ENCODE measurements around the gene FXYD5.
"Not testable (repeated sequence)": the region's sequence is repeated elsewhere in the genome, so short reads cannot be mapped to it uniquely, and the experiment has no call there.

The FXYD5 gene

DNA sequence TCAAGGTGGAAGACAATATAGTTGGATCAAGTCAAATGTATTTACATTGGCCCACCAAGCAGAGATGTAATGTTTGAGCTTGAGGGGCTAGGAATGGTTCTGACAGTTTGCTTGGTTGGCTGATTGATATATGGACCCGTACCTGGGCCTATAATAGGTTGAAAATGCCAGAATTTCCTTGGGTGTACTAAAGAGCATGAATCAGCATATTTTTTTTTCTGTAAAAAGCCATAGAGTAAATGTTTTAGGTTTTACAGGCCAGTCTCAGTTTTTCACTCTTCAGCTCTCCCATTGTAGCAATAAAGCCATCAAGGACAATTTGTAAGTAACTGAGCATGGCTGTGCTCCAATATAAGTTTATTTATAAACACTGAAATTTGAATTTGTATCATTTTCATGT is 26.9 kb downstream of the FXYD5 start:
- H3K27me3 ChIP-seq = no peaks in the 10 kb centered on the region
- H3K4me3 ChIP-seq = no peak overlapping the region
- H3K36me3 ChIP-seq = no peaks in the 10 kb centered on the region
- H3K9me3 ChIP-seq (replicated peaks in 1 of 11) = peaks cover 0 to 30% (median 12%) of the 10 kb centered on the region in 11 experiments; a peak in 14 of 22 replicates
- peaks cover 0 to 5% (median 0%) of the 10 kb centered on the region in 10 experiments; a peak in 2 of 20 replicates for H3K4me1 ChIP-seq
- no peak for TF ChIP-seq Cebpa-rat (IDR thresholded peaks at IDR 0.05)
- no peaks in the 10 kb centered on the region for H4K20me1 ChIP-seq
- H3K4me2 ChIP-seq = no peak overlapping the region
- no peak overlapping the region for H3K9ac ChIP-seq
- no peak overlapping the region for H3K27ac ChIP-seq

DNA sequence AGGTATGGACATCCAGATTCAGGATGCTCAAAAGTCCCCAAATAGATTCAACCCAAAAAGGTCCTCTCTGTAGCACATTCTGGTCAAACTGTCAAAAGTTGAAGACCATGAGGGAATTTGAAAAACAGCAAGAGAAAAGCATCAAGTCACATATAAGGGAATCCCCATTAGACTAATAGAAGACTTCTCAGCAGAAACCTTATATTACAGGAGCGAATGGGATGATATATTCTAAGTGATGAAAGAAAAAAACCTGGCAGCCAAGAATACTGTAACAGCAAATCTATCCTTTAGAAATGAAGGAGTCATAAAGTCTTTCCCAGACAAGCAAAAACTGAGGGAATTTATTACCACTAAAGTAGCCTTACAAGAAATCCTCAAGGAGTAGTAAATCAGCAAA is 29.7 kb downstream of the FXYD5 start:
- Histone ChIP-seq H3K27me3 (no peaks in the 10 kb centered on the region), H3K4me2 (no peak overlapping the region), H3K36me3 (no peaks in the 10 kb centered on the region), H3K9ac (no peak overlapping the region), H3K9me3 (replicated peaks in 1 of 11) (peaks cover 0 to 21% (median 7%) of the 10 kb centered on the region in 11 experiments; a peak in 14 of 22 replicates), H3K4me1 (peaks cover 0 to 5% (median 0%) of the 10 kb centered on the region in 10 experiments; a peak in 2 of 20 replicates), H3K4me3 (no peak overlapping the region), H4K20me1 (no peaks in the 10 kb centered on the region), H3K27ac (no peak overlapping the region)
- no peak for TF ChIP-seq Cebpa-rat (IDR thresholded peaks at IDR 0.05)

DNA sequence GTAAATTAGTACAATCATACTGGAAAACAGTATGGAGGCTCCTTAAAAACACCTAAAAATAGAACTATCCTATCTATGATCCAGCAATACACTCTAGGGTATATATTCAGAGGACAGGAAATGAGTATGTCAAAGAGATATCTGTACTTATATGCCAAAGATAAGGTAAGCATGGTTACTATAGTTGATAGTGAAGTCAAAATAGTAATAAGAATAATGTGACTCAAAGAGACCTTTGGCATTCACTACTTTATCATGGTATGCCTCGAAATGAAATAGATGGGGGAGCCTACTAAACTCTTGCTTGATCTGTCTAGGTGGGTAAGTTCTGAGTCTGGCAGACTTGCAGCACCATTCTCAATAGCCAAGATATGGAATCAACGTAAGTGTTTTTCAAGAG is 30.3 kb downstream of the FXYD5 start:
- no peak for TF ChIP-seq Cebpa-rat (IDR thresholded peaks at IDR 0.05)
- Histone ChIP-seq H3K4me2 (no peak overlapping the region), H4K20me1 (no peaks in the 10 kb centered on the region), H3K4me1 (peaks cover 0 to 1% (median 0%) of the 10 kb centered on the region in 10 experiments; a peak in 1 of 20 replicates), H3K36me3 (no peaks in the 10 kb centered on the region), H3K9ac (no peak overlapping the region), H3K4me3 (no peak overlapping the region), H3K27me3 (no peaks in the 10 kb centered on the region), H3K9me3 (replicated peaks in 1 of 11) (peaks cover 0 to 21% (median 7%) of the 10 kb centered on the region in 11 experiments; a peak in 14 of 22 replicates), H3K27ac (no peak overlapping the region)

DNA sequence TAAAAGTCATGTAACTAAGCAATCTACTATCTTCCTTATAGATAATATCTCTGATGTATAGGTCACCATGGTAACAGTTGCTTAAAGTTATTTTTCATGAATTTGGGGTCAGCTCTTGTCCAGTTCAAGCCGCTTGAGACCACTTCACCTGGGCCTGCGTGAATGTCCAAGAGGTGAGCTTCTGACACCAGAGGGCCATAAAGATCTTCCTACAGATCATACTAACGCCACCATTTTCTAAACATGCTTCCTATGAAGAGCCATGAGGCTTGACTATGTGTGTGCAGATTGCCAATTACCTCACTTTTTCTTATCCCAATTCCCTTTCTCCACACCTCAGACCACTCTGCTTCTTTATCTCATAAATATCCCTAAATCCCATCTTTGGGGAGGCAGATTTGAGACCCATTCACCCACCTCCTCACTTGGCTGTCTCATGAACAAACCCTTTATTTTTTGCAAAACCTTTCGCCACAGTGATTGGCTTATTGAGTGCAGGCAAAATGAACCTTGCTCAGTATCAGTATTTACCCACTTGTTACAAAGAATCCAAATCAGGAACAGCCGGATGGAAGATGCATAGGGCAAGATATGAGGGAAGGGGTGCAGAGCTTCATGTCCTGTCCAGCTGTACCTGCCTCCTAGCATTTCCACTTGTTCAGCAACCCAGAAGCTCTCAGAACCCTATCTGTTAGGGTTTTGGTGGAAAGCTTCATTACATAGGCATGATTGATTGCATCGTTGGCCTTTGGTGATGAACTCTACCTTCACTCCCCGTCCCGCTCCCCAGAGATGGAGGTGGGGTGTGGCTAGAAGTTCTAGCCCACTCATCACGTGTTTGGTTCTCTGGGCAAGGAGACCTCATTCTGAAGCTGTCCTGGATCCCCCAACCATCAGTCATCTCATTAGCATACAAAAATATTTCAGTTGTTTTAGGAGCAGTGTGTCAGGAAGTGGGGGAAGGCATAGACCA is 39.8 kb downstream of the FXYD5 start:
- Histone ChIP-seq H3K36me3 (no peaks in the 10 kb centered on the region), H3K4me1 (no peaks in the 10 kb centered on the region), H3K27ac (no peak overlapping the region), H3K4me2 (no peak overlapping the region), H3K4me3 (no peak overlapping the region), H3K27me3 (no peaks in the 10 kb centered on the region), H3K9me3 (replicated peaks in 1 of 11) (peaks cover 13 to 30% (median 20%) of the 10 kb centered on the region in 11 experiments), H4K20me1 (no peaks in the 10 kb centered on the region), H3K9ac (no peak overlapping the region)
- no peak for TF ChIP-seq Cebpa-rat (IDR thresholded peaks at IDR 0.05)

DNA sequence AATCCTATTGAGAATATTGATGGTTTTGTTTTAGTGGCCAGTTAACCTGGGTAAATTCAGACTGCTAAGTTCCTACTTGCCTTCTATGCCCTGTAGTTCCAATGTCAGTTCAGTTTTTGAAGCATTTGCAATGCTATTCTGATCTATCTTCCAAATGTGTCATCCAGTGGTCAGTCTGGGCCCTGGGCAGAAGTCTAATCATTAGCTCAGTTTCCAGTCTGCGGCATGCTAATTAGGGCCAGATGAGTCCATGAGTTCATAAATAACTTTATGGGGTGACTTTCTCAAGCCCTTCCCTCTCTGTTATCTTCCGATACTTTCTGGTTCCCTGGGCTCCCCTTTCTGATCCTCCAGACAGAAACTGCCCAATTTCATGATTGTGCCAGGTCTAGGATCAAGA is 41.3 kb downstream of the FXYD5 start:
- H3K36me3 ChIP-seq = no peaks in the 10 kb centered on the region
- TF ChIP-seq Cebpa-rat (IDR thresholded peaks at IDR 0.05) = no peak
- H3K9me3 ChIP-seq (replicated peaks in 1 of 11) = peaks cover 13 to 30% (median 20%) of the 10 kb centered on the region in 11 experiments
- no peak overlapping the region for H3K9ac ChIP-seq
- H4K20me1 ChIP-seq = no peaks in the 10 kb centered on the region
- no peak overlapping the region for H3K27ac ChIP-seq
- peaks cover 0 to 3% (median 0%) of the 10 kb centered on the region in 10 experiments; a peak in 3 of 20 replicates for H3K4me1 ChIP-seq
- no peak overlapping the region for H3K4me2 ChIP-seq
- H3K4me3 ChIP-seq = no peak overlapping the region
- H3K27me3 ChIP-seq = no peaks in the 10 kb centered on the region

DNA sequence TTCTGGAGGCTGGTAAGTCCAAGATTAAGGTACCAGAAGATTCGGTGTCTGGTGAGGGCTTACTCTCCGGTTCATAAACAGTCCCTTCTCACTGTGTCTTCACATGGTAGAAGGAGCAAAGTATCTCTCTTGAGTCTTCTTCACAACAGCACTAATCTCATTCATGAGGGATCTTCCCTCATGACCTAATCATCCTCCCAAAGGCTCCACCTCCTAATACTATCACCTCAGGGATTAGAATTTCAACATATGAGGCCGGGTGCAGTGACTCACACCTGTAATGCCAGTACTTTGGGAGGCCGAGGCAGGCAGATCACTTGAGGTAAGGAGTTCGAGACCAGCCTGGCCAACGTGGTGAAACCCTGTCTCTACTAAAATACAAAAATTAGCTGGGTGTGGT is 42.3 kb downstream of the FXYD5 start:
- H4K20me1 ChIP-seq, H3K4me2 ChIP-seq, H3K4me3 ChIP-seq, H3K27ac ChIP-seq, H3K27me3 ChIP-seq, H3K9ac ChIP-seq, H3K36me3 ChIP-seq: not testable (repeated sequence)
- peaks cover 0 to 13% (median under 1%) of the 10 kb centered on the region in 10 experiments; a peak in 7 of 20 replicates for H3K4me1 ChIP-seq
- peaks cover 7 to 21% (median 11%) of the 10 kb centered on the region in 11 experiments for H3K9me3 ChIP-seq (replicated peaks in 1 of 11)

DNA sequence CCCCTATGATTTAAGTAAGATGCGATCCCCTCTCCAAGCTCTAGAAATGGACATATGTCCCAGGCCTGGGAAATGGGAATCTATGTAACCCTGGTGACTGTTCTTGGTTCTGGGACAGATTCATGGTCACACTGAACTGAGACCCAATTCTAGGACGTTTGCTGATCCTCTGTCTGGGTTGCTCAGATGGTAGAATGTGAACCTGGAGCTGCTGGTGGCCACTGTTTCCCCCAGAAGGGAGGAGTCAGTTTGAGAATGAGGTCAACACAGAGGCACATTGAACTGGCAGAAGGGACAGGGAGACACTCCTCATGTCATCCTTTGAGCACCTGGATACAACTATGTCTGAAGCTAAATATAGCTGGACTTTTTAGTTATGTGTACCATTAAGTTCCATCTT is 44.9 kb downstream of the FXYD5 start:
- Histone ChIP-seq H3K9ac (no peak overlapping the region), H3K4me2 (no peak overlapping the region), H3K4me1 (peaks cover 9 to 34% (median 16%) of the 10 kb centered on the region in 10 experiments), H3K9me3 (replicated peaks in 1 of 11) (peaks cover 0 to 3% (median 0%) of the 10 kb centered on the region in 11 experiments; a peak in 4 of 22 replicates), H3K27me3 (no peaks in the 10 kb centered on the region), H4K20me1 (no peaks in the 10 kb centered on the region; a peak in 1 of 22 replicates), H3K27ac (no peak overlapping the region), H3K4me3 (no peak overlapping the region), H3K36me3 (no peaks in the 10 kb centered on the region)
- no peak for TF ChIP-seq Cebpa-rat (IDR thresholded peaks at IDR 0.05)

DNA sequence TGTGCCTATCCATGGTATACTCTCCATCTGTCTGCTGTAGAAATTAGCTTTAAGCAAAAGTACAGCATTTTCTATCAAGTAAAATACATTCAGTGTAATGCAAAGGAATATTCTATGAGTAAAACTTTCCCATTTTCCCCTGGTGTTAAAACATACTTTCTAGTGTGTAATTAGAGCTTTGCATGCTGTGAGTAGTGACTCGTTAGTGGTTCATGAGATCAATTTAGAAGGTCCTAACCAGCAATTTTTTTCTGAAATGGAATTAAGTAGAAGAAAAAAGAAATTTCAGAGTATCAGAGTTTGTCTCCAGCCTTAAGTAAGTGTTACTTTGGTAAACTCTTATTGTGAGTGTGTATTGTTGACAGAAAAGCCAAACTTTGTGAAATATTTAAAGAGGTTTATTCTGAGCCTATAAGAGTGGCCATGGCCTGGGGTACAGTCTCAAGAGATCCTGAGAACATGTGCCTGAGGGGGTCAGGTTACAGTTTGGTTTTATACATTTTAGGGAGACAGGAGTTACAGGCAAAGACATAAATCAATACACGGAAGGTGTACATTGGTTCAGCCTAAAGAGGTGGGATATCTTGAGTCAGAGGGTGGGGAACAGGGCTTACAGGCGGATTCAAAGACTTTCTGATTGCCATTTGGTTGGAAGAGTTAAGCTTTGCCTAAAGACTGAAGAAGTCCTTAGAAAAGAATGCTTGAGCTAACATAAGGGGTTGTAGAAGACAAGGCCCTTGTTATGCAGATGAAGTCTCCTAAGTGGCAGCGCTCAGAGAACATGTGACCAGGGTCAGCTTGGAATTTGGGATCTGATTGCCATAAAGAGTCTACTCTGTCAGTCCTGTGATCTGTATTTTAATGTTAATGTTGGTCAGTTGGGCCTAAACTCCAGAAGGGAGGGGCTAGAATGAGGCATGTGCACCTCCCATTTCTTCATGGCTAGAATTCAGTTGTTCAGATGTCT is 48.5 kb downstream of the FXYD5 start:
- TF ChIP-seq Cebpa-rat (IDR thresholded peaks at IDR 0.05) = no peak
- Histone ChIP-seq H3K36me3 (no peaks in the 10 kb centered on the region), H3K4me2 (peak overlapping the region in 7 of 11 experiments; percentile 11 to 90 (median 30); a peak in 4 of 22 replicates), H3K27me3 (no peaks in the 10 kb centered on the region), H3K4me3 (no peak overlapping the region), H3K4me1 (peaks cover 43 to 69% (median 51%) of the 10 kb centered on the region in 10 experiments), H3K27ac (no peak overlapping the region; a peak in 1 of 22 replicates), H3K9me3 (replicated peaks in 1 of 11) (peaks cover 0 to 3% (median 0%) of the 10 kb centered on the region in 11 experiments; a peak in 5 of 22 replicates), H3K9ac (no peak overlapping the region), H4K20me1 (no peaks in the 10 kb centered on the region; a peak in 1 of 22 replicates)
